Stimulated activated CD4-positive, alpha-beta T cell treated with anti-CD3 and anti-CD28 coated beads, Interleukin-15, amount 100 ng/mL, for 1 hour (primary cell): ENCODE results near the gene SLC26A9.

Source experiments
- DNase-seq, 2 donors: peaks; one replicate each; pipeline ENCODE4 v3.0.0-alpha.2; 2020; ENCODE audit warnings: low read depth in 1 of 2, low spot score in 1 of 2

Gene SLC26A9, protein sequence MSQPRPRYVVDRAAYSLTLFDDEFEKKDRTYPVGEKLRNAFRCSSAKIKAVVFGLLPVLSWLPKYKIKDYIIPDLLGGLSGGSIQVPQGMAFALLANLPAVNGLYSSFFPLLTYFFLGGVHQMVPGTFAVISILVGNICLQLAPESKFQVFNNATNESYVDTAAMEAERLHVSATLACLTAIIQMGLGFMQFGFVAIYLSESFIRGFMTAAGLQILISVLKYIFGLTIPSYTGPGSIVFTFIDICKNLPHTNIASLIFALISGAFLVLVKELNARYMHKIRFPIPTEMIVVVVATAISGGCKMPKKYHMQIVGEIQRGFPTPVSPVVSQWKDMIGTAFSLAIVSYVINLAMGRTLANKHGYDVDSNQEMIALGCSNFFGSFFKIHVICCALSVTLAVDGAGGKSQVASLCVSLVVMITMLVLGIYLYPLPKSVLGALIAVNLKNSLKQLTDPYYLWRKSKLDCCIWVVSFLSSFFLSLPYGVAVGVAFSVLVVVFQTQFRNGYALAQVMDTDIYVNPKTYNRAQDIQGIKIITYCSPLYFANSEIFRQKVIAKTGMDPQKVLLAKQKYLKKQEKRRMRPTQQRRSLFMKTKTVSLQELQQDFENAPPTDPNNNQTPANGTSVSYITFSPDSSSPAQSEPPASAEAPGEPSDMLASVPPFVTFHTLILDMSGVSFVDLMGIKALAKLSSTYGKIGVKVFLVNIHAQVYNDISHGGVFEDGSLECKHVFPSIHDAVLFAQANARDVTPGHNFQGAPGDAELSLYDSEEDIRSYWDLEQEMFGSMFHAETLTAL

DNA sequence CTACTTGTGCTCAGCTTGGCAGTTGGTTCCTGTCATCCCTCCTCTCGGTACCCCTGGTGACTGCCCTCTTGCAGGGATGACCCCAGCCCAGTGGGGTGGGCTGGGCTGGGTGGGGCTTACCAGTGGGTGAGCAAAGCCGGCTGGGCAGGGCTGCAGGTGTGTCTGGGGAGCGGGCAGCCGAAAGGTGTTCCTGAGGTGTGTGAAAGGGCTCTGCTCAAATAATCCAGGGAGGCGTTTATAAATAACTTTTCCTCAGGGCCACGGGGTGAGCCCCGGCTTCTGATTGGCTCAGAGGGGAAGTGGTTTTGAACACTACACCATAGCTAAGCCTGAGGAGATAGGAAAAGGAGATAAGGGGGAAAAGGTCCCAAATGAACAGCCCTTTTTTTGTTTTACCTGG, at the start of gene SLC26A9:
SLC26A9 (minus strand) TSS at position 212 of the 400 bp plus-strand sequence. CDS start 7,636 bp downstream, outside the sequence.
- no peak for DNase-seq

DNA sequence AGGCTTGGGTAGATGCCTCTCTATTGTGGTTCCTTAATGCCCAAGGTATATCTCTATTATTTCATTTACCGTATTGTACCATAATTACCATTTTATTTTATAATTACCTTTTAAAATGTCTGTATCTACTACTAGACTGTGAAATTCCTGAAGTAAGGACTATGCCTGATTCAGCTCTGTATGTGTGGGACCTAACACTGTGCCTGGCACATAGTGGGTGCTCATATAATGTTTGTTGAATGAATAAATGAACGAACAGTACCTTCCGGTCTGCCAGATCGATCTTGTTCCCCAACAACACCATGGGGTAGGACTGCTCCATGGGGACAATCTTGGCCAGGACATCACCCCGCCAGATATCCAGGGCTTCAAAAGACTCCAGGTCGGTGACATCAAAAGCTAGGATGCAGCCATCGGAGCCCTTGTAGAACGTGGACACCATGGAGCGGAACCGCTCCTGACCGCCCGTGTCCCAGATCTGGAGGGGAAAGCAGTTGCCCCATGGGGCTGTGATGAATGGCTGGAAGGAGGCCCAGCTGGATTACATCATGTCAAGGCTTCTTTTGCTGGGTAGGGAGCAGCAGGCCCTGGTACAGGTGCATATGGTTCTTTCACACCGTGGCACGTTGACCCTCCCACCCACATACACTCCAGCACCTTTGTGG, 49.1 kb upstream of the SLC26A9 start:
- DNase-seq: no peak

DNA sequence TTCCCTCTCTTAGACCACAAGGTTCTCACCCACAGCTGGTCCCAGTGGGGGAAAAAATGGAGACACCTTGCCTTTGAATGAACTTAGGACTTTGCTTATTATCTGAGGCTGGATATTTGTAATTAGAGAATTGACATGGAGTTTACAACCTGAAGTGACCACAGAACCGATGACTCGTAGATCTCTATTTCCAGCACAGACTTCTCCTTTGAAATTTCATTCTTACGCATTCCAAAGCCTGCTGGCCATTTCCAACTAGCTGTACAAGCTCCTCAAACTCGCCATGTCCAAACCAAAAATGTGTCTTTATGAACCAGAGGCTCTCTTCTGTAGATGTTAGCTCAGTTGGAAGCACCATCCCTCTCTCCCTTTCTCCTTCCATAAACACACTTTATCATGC, 48.0 kb upstream of the SLC26A9 start:
- DNase-seq: no peak

DNA sequence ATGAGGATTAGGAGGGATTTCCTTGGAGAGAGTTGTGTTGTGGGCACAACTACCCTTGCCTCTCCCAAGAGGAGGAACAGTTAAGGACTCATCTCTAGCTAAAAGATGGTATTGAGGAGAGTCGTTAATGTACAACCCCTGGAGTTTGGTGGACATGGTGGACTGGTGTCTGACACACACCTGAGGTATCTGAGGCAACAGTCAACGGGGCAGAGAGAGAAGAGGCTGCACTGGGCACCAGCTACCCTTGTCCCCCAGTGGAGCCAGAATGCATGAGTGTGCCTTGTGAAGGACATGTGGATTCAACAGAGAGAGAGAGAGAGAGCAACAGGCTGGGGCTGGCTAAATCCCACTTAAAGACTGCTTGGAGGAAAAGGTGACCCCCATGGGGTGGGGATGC, 47.0 kb upstream of the SLC26A9 start:
- DNase-seq: no peak

DNA sequence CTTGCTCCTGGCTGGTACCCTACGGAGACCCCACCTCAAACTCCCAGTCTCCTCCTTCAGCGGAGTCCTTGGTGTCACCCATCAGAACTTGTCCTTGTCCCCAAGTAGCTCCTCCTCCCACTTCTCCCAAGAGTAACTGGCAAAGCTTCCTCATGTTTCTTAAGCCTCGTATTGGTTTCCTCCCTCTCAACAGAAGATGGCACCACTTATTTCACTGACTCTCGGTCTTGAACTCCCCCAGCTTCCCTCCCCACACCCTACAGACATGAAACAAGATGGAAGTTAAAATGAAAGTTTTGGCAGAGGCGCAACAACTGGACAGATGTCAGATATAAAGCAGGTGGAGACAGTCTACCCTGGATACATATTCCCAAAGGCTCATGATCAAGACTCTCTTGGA, 46.5 kb upstream of the SLC26A9 start:
- DNase-seq: no peak

DNA sequence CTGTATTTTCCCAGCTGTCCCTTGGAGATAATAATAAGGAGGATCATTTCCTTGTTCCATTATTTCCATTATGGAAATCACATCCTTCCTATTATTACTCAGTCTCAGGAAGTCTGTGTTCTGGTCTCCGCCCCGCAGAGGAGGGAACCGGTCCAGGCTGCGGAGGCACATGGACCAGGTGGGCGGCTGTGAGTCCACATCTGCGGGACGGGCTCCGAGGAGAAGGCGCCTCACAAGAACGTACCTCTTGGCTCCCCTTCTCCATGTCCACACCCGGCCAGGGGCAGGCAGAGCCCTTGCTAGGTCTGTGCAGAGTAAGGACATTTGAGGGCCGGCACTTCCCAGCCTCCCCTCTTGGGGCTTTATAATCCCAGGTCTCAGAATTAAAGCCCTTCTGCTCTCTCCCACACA, 45.3 kb upstream of the SLC26A9 start:
- no peak for DNase-seq

DNA sequence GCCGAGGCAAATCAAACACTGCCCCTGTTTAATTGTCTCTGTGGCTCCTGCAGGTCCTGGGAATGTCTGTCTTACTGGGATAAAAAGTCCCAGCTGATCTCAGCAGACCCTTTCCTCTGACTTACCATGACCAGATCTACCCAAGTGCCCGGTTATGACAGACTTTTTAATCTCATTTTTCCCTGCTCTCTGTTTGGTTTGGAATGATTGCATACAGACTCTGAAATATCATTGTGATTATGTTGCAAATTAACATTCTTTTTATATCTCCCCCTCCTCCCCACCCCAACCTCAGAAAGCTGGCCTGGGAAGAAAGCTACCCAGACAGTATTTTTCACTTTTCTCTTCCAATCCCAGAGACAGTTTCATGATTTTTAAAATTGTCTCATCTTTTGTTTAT, 43.6 kb upstream of the SLC26A9 start:
- no peak for DNase-seq

DNA sequence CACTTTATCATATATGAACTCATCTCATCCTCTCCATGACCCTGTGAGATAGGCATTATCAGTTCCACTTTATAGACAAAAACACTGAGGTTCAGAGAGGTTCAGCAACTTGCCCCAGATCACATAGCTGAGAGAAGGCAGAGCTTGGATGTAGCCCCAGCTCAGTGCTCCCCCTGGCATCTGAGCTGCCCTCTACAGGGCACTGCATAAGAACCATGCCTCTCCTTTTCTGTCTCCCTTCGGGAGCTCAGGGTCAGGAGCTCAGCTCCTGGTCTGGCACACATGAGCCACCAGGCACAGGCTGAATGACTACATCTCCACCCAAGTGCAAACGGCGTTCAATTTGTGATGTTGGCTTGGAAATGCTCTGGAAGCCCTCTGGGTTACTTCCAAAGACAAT, 43.0 kb upstream of the SLC26A9 start:
- no peak for DNase-seq

DNA sequence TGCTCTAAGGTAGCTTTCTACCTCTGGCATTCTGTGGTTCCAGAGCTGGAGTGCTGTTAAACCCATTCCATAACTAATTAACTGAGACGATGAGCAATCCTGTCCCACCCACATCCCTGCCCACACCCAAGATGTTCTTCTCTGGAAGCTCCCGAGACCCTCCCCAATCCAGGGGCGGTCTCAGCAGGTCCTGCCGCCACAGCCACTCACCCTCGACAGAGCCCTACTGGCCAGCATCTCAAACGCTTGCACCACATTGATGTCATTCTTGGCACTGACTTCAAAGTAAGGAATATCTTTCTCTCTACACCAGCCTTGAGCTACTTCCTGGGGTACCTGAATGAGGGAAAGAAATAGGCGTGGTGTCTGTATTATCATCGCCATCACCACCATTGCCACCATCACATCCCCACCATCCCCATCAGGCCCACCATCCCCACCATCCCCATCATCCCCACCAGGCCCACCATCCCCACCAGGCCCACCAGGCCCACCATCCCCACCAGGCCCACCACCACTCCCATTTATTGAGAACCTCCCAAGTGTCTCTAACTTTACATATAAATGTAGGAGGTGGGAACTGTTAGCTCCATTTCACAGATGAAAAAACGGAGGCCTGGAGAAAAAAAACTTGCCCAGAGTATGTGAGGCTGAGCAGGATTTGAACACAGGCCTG, 42.2 kb upstream of the SLC26A9 start:
- DNase-seq: no peak

DNA sequence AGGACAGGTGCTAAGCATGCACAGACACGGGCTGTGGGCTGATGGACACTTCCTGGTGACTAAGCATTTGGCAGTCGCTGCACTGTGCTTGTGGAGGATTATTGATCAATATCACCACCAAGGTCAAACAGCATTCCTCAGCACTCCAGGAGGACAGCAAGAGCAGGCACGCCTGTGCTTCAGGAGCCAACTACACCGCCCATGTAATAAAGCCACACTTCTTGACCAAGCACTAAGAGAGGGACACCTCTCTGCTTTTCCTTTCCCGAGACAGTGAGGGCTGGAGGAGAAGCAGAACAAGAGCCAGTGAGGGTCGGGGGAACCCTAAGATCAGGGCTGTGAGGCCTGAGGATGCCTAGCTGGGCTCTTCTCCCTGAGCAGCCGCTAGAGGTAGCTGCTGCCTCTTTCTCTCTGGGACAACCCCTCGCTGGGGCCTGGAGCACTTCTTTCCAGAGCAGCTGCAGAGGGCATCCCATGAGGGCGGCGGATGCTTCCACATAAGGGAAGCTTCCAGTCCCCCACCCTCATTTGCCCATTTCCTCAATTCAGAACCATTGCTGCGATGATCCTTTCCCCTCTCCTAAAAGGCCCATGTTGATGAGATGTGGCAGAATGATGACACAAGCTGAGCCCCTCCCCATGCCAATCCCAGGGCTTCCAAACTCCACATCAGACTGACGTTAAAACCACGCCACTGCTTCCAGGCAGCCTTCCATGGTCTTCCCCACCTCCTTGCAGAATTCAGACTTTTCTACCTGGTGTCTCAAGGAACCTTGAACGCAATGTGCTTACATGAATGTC, 40.9 kb upstream of the SLC26A9 start:
- DNase-seq: no peak

DNA sequence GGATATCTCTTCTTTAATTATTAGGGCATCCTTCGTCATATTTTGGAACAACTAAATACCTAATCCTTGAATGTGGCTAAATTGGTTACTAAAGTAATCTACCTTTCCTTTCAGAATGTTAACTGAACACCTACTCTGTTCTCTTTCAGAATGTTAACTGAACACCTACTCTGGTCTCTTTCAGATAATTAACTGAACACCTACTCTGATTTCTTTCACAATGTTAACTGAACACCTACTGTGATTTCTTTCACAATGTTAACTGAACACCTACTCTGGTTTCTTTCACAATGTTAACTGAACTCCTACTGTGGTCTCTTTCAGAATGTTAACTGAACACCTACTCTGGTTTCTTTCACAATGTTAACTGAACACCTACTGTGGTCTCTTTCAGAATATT, 38.0 kb upstream of the SLC26A9 start:
- no peak for DNase-seq

DNA sequence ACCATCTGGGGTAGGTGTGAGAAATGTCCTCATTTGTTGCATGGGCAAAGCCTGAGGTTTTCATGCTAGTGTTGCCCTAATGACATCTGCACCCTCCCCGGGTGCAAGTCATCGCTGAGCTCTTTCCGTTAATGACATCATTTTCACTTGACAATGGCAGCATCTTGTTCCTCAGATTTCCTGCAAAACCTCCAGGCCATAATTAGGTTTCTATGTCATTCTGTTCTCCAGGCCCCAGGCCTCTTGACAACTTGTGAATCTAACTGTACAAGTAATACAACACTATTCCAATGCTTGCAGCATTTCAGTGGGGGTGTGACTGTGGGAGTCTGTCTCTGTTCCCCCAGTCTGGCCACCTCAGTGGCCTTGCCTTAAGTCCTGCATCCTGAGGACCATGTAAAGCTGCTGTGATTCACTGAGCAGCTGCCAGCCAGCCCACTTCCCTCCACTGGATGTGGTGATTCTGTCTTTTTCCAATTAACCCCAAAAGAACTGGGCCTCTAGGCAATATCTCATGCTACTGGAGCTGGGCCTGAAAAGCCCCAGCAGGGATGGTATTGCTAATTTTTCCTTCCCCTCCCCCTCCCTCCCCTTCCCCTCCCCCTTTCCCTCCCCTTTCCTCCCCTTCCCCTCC, 37.1 kb upstream of the SLC26A9 start:
- DNase-seq: no peak

DNA sequence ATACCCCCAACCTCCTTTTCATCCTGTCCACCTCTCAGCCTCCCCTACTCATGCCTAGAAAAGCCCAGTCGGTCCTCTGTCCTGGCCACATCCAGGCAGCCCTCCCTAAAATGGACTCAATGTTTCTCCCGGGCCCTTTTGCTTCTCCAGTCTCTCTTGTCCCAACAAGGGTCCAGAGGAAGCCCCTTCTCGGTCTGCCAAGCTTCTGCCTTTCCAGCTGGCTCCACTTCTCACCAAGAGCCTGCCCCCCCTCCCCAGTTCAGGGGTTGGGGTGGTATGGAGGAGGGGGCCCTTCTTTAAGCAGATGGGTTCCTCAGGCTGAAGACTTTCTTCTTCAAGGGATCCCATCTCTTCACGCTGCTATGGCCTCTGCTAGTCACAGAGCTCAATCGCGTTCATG, 36.0 kb upstream of the SLC26A9 start:
- DNase-seq: no peak

DNA sequence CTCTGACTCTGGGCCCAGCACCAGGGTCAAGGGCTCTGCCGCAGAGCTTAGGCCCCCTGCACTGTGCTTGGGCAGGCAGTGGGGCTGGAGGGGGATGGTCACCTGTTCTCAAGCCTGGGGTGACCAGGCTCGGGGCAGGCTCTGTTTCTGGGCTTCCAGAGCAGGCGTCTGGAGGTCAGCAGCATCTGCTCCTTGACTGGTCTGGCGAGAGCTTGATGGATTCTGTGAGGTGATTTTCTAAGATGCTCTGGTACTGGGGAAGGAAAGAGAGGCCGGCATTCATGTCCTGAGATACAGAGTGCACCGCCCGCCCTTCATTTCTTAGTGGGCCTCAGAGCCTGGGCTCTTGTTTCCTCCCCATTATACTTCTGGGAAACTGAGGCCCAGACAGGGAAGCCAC, 35.4 kb upstream of the SLC26A9 start:
- no peak for DNase-seq

DNA sequence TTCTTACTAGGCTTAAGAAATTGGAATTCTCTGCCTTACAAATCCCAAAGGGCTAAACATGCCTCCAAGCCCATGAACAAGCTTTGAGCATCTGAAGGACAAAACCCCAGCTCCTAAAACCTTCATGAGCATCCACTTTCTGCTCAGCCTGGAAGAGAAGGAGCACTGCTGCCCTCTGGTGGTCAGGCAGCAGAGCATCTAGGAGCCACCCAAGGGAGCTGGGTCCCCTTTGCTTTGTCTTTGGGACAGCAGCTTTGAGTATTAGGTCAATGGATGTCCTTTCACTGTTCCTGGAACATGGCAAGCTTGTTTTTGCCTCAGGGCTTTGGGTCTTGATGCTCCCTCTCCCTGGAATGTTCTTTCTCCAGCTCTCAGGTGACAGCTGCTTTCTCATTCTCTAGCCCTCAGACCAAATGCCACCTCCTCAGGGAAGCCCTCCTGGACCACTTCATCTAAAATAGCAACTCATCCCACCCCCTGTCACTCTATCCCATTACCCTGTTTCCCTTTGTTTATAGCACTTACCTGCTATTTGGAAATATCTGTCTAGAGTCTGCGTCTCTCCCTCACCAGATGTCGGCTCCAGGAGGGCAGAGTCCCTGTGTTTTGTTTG, 34.3 kb upstream of the SLC26A9 start:
- DNase-seq: peak; percentile 51 to 64

DNA sequence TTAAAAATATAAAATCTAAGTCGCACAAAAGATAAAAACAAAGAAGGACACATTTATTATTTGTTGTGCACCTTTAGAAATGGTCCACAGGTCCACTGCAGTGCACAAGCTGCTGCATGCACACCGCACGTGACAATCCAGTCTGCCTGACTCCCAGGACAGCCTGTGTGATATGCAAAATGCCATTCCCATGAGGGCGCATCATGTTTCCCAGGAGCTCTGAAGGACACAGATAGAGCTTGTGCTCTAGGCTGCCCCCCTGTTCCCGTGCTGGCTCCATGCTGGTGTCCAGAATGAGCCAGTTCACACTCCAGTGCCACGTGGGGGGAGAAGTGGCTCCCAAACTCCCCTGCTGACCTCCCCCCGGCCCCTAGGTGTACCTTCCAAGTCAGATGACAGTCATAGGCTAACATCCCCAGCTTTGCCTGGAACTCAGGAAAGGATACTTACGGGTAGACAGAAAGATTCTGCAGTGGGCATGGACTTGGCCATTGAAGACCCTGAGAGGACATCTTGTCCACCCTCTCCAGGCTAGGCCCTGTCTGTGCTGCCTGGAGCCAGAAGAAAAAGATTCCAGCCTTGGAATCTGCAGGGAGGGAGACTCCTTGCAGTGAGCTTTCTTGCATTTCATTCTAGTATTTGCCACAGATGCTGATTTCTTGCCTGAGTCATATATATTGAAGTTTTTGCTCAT, 33.6 kb upstream of the SLC26A9 start:
- DNase-seq: no peak

DNA sequence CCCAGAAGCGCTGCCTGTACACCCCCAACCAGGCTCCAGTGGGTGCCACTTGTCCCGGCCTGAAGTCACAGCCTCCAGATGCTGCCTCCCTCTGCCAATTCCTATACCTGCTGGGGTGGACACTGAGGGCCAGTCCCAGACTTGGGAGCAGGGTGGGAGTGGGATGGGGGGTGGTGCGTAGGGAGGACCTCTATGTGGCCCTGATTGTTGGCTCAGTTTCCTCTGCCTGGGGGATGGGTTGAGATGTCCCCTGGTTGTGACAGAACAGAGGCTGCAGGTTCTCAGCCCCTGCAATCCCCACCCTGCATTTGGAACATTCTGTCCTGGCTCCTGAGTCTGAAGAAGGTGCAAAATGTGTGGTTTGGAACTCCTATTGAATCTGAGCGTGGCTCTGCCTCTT, 32.8 kb upstream of the SLC26A9 start:
- DNase-seq: no peak

DNA sequence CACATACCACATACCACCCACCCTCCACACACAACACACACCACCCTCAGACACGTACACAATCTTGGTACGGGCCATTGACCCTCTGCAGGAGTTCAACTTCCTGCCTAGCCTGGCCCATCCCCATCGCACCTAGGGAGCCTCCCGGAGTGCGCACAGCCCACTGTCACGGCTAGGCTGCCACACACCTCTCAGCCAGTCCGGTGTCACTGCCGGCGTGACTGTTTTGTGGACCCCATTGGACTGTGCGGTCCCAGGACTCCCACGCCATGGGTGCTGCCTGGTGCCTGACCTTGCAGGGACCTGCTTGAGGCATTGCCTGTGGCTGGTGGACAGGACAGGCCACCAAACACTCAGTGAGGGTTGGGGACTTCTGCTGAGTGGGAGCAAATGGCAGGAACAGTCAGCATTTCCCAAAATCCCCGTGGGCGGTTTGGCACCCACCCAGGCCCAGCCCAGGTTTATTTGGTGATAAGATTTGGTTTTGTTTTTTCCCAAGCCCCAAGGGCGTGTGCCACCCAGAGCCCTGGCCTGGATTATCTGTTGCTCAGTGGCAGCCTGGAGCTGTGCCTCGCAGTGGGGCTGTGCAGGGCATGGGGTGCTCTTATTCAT, 32.2 kb upstream of the SLC26A9 start:
- DNase-seq: no peak

DNA sequence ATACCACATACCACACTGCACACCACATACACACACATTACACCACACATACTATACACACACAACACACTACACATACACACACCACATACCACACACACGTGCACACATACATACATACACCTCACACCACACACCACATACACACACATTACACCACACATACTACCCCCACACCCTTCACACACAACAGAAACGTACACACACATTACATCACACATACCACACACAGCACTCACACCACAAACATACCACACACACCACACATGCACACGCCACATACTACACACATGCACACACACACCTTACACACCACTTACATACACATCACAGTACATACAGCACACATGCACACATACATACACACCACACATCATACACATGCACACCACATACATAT, 31.5 kb upstream of the SLC26A9 start:
- no peak for DNase-seq
